Gastrocnemius medialis (tissue), 4 donors: ENCODE results near the gene MSI2.

ENCODE experiments used
- POLR2A ChIP-seq, 2 donors: fragments of 450-650 bp; IDR thresholded peaks; one replicate each; pipeline ENCODE4 v1.6.1; 2017; ENCODE audit warnings: antibody characterized with exemption in 2 of 2, mild to moderate bottlenecking in 2 of 2, moderate library complexity in 2 of 2
- TF ChIP-seq, protein P1 (sequence below), 5 experiments: fragments of 450-650 bp in 3 of 5; fragments of 200-600 bp in 2 of 5; sonication (generic) in 2 of 5; IDR thresholded peaks in 4 of 5; conservative IDR thresholded peaks in 1 of 5; 1 replicate in 4 of 5; 2 replicates in 1 of 5; pipeline ENCODE4 v1.5.1; 2016 to 2019; ENCODE audit warnings: antibody characterized with exemption in 5 of 5, mild to moderate bottlenecking in 3 of 5, moderate library complexity in 3 of 5

DNA sequence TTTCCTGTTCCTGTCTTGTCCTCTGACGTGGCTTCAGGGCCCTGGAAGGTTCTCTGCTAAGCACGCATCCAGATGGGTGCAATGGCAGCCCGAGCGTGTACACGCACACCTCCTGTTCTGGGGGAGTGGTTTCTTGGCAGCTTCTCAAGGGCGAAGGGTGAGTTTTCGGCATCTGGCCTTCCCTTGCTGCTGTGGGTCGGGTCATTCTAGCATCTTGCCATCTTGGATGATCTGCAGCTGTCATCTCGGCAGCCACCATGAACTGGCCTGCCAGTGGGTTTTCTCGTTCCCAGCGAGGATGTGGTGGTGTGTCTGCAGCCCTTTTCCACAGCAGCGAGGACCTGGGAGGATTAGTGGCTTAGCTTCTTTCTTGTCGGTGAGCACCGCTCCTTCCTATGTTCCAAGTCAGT lies 10.6 kb downstream of the MSI2 start:
- TF ChIP-seq, protein P1, sequence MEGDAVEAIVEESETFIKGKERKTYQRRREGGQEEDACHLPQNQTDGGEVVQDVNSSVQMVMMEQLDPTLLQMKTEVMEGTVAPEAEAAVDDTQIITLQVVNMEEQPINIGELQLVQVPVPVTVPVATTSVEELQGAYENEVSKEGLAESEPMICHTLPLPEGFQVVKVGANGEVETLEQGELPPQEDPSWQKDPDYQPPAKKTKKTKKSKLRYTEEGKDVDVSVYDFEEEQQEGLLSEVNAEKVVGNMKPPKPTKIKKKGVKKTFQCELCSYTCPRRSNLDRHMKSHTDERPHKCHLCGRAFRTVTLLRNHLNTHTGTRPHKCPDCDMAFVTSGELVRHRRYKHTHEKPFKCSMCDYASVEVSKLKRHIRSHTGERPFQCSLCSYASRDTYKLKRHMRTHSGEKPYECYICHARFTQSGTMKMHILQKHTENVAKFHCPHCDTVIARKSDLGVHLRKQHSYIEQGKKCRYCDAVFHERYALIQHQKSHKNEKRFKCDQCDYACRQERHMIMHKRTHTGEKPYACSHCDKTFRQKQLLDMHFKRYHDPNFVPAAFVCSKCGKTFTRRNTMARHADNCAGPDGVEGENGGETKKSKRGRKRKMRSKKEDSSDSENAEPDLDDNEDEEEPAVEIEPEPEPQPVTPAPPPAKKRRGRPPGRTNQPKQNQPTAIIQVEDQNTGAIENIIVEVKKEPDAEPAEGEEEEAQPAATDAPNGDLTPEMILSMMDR (IDR thresholded peaks at IDR 0.05 in 4 of 5, conservative IDR thresholded peaks at IDR 0.05 in 1 of 5) = no peak
- TF ChIP-seq POLR2A (IDR thresholded peaks at IDR 0.05) = no peak
